GM06990 (cell line): ENCODE data around the gene FANCD2.
A peak's percentile ranks its signal among the peaks of the same experiment; 100 is the strongest.

Experiments used
- DNase-seq: peaks from one replicate; pipeline ENCODE4 v3.0.0-alpha.2; 2011; ENCODE audit not compliant: insufficient read length; ENCODE audit errors: extremely low read depth
- H3K27me3 ChIP-seq: replicated peaks from 2 replicates; pipeline ENCODE4 v1.6.0; 2011; ENCODE audit warnings: low read length; ENCODE audit not compliant: control insufficient read depth, insufficient read depth
- H3K36me3 ChIP-seq: 2 replicates; pipeline ENCODE4 v1.5.1; 2011; ENCODE audit warnings: low read length; ENCODE audit not compliant: control insufficient read depth, insufficient read depth
- H3K4me3 ChIP-seq: replicated peaks from 2 replicates; pipeline ENCODE4 v1.5.1; 2011; ENCODE audit warnings: low read depth, mild to moderate bottlenecking, control low read depth, low read length
- TF ChIP-seq, protein P1 (sequence below): IDR thresholded peaks from 2 replicates; pipeline ENCODE4 v1.5.1; 2011; ENCODE audit warnings: low read length, control low read depth, mild to moderate bottlenecking, inconsistent platforms; ENCODE audit not compliant: insufficient read depth, poor library complexity, severe bottlenecking

The FANCD2 gene

DNA sequence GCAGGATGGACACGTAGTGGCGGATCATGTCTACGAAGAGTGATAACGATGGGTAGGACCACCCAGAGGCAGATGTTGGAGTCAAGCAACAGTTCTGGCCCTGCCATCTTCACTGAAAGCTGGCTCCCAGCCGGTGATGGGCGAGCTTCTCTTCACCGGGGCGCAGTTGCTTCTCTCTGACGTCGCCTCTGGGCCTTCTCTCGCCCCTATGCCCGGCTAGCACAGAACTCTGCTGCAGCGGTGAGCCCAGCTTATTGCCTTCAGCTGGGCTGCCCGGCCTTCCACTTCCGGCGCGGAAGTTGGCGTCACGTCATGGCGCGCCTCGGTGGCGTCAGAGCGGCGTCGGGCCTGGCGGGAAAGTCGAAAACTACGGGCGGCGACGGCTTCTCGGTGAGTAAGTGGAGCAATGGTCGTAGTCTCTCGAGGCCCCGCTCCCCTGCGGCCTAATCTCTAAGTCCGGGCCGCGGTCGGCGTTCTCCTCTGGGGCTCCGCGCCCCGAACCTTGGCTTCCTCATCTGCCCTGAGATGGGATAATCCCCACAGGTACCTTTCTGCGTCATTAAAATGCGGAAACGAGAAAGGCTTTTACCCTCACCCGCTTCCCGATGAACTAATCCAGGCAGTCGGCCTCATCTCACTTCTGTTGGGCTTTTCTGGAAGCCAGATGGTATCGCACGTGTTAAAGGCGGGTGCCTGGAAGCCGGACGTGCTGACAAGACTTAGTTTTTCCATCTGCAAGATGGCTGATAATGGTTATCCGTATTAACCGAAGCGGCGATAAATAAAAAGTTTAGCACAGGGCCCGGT is at the start of gene FANCD2:
FANCD2 (plus strand) TSS at position 354 of the 807 bp plus-strand sequence. CDS start 2,221 bp downstream, outside the sequence.
- Histone ChIP-seq H3K4me3 (peak within 1 kb of the TSS; percentile 88), H3K36me3 (peaks cover 7% of the 10 kb centered on the region), H3K27me3 (no peaks in the 10 kb centered on the region)
- TF ChIP-seq, protein P1, sequence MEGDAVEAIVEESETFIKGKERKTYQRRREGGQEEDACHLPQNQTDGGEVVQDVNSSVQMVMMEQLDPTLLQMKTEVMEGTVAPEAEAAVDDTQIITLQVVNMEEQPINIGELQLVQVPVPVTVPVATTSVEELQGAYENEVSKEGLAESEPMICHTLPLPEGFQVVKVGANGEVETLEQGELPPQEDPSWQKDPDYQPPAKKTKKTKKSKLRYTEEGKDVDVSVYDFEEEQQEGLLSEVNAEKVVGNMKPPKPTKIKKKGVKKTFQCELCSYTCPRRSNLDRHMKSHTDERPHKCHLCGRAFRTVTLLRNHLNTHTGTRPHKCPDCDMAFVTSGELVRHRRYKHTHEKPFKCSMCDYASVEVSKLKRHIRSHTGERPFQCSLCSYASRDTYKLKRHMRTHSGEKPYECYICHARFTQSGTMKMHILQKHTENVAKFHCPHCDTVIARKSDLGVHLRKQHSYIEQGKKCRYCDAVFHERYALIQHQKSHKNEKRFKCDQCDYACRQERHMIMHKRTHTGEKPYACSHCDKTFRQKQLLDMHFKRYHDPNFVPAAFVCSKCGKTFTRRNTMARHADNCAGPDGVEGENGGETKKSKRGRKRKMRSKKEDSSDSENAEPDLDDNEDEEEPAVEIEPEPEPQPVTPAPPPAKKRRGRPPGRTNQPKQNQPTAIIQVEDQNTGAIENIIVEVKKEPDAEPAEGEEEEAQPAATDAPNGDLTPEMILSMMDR, result no peak
- peak; percentile 91 for DNase-seq

GRCh38 chr3:9976721-9977709 is 49.2 kb upstream of the FANCD2 start:
- TF ChIP-seq, protein P1, result no peak
- no peak overlapping the region for H3K4me3 ChIP-seq
- H3K36me3 ChIP-seq, result peaks cover 9% of the 10 kb centered on the region
- H3K27me3 ChIP-seq, result no peaks in the 10 kb centered on the region
- no peak for DNase-seq

- Histone ChIP-seq H3K36me3 (peaks cover 11% of the 10 kb centered on the region), H3K27me3 (no peaks in the 10 kb centered on the region), H3K4me3 (no peak overlapping the region)
- no peak for DNase-seq
- TF ChIP-seq, protein P1, result no peak
Measured at GRCh38 chr3:9978710-9979305, 47.4 kb upstream of the FANCD2 start.

- TF ChIP-seq, protein P1, result no peak
- no peak for DNase-seq
- no peak overlapping the region for H3K4me3 ChIP-seq
- no peaks in the 10 kb centered on the region for H3K27me3 ChIP-seq
- peaks cover 8% of the 10 kb centered on the region for H3K36me3 ChIP-seq
Measured at GRCh38 chr3:9980251-9980650, 46.0 kb upstream of the FANCD2 start.

- no peaks in the 10 kb centered on the region for H3K27me3 ChIP-seq
- TF ChIP-seq, protein P1, result no peak
- peaks cover 4% of the 10 kb centered on the region for H3K36me3 ChIP-seq
Measured at GRCh38 chr3:9986230-9986725, 40.0 kb upstream of the FANCD2 start.

More at GRCh38 chr3:9986230-9986725, 40.0 kb upstream of the FANCD2 start:
- peak overlapping the region; percentile 74 for H3K4me3 ChIP-seq
- DNase-seq, result no peak
